ENCODE measurements around the gene UCHL3. TPM values are rescaled to one million over a fixed set of nuclear protein-coding genes. Genes with fewer than 3 reads are reported as not detected.

Gene UCHL3
- total and polyA plus RNA-seq, 2 experiments from 2014 or later = 42.8 to 116 TPM

- Histone ChIP-seq H3K36me3 (ENCODE audit: low read depth) (0 out of 2 replicates have a peak, but pooled peaks cover 4% of the 10 kb centered on the region), H2AFZ (no peak overlapping the region), H4K20me1 (ENCODE audit: insufficient read depth) (no peaks in the 10 kb centered on the region), H3F3A (ENCODE audit: insufficient read depth) (peaks cover 28% of the 10 kb centered on the region), H3K4me1 (ENCODE audit: insufficient read depth) (peaks cover 42% of the 10 kb centered on the region), H3K4me2 (ENCODE audit: unreplicated experiment) (peak overlapping the region; percentile 80), H3K79me2 (ENCODE audit: insufficient read depth) (peaks cover 17% of the 10 kb centered on the region), H3K27ac (peak overlapping the region; percentile 36), H3K9me3 (ENCODE audit: low read depth) (no peaks in the 10 kb centered on the region), H3K9ac (no peak overlapping the region), H3K4me3 (peak overlapping the region; percentile 56), H3K9me2 (ENCODE audit: insufficient read depth) (no peaks in the 10 kb centered on the region), H3K27me3 (replicated peaks; ENCODE audit: insufficient read depth) (no peaks in the 10 kb centered on the region)
- 0% methylated on average over 2 of the region's 2 CpGs for whole genome bisulfite sequencing, 2 experiments (ENCODE audit: low coverage in 1 of 2, low lambda C conversion rate in 2 of 2, missing lambda C conversion rate in 2 of 2)
- peak; percentile 50; the same call in 1 of the 2 replicates for TF ChIP-seq EZH2phosphoT487 (IDR thresholded peaks at IDR 0.05; ENCODE audit: insufficient read depth, low read depth)
- no peak for TF ChIP-seq EZH2 (IDR thresholded peaks at IDR 0.05; ENCODE audit: insufficient read depth, poor library complexity, severe bottlenecking)
- in situ Hi-C loops (cut with MboI) = no loop called here
- DNase-seq = peak; percentile 72
Measured at GRCh38 chr13:75621147-75621546, 71.6 kb downstream of the UCHL3 start.

DNA sequence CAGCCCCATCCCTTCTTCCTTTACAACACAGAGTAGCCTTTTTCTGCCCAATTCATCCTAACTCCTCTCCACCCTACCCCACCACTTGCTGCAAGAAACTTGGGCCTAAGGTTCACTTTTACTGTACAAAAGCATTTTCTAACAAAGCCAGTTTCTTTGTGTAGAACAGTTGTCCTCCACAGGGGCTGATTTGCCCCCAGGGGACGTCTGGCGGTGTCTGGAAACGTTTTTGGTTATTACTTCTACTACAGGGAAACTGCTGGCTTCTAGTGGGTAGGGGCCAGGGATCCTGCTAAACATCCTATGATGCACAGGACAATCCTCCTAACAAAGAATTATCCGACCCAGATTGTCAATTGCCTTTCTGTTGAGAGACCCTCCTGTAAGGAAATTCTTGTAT, 79.2 kb downstream of the UCHL3 start:
- H3K27me3 ChIP-seq (replicated peaks; ENCODE audit: insufficient read depth) = no peaks in the 10 kb centered on the region
- H3K27ac ChIP-seq = no peak overlapping the region
- no peak for TF ChIP-seq EZH2phosphoT487 (IDR thresholded peaks at IDR 0.05; ENCODE audit: insufficient read depth, low read depth)
- TF ChIP-seq EZH2 (IDR thresholded peaks at IDR 0.05; ENCODE audit: insufficient read depth, poor library complexity, severe bottlenecking) = no peak
- H3K79me2 ChIP-seq (ENCODE audit: insufficient read depth) = peaks cover 65% of the 10 kb centered on the region
- in situ Hi-C loops (cut with MboI) = no loop called here
- DNase-seq = no peak
- H3K9me2 ChIP-seq (ENCODE audit: insufficient read depth) = no peaks in the 10 kb centered on the region
- H3K4me3 ChIP-seq = no peak overlapping the region
- peaks cover 20% of the 10 kb centered on the region for H3K4me1 ChIP-seq (ENCODE audit: insufficient read depth)
- peaks cover 8% of the 10 kb centered on the region for H3K36me3 ChIP-seq (ENCODE audit: low read depth)
- WGBS, 2 experiments (ENCODE audit: low coverage in 1 of 2, low lambda C conversion rate in 2 of 2, missing lambda C conversion rate in 2 of 2) = 86 to 88% methylated on average over 4 of the region's 4 CpGs
- no peak overlapping the region for H2AFZ ChIP-seq
- H3K4me2 ChIP-seq (ENCODE audit: unreplicated experiment) = no peak overlapping the region
- H3K9ac ChIP-seq = no peak overlapping the region
- no peaks in the 10 kb centered on the region for H4K20me1 ChIP-seq (ENCODE audit: insufficient read depth)
- peaks cover 24% of the 10 kb centered on the region for H3F3A ChIP-seq (ENCODE audit: insufficient read depth)
- H3K9me3 ChIP-seq (ENCODE audit: low read depth) = no peaks in the 10 kb centered on the region

GRCh38 chr13:75633285-75633684, 83.7 kb downstream of the UCHL3 start:
- peak; percentile 92 for DNase-seq
- peaks cover 69% of the 10 kb centered on the region for H3K79me2 ChIP-seq (ENCODE audit: insufficient read depth)
- H3K9me3 ChIP-seq (ENCODE audit: low read depth) = no peaks in the 10 kb centered on the region
- in situ Hi-C loops (cut with MboI) = no loop called here
- H3K27me3 ChIP-seq (replicated peaks; ENCODE audit: insufficient read depth) = no peaks in the 10 kb centered on the region
- no peaks in the 10 kb centered on the region for H4K20me1 ChIP-seq (ENCODE audit: insufficient read depth)
- peak overlapping the region; percentile 71 for H3K27ac ChIP-seq
- peaks cover 20% of the 10 kb centered on the region for H3K4me1 ChIP-seq (ENCODE audit: insufficient read depth)
- peaks cover 2% of the 10 kb centered on the region; the same call in 1 of the 2 replicates for H3K36me3 ChIP-seq (ENCODE audit: low read depth)
- 0 out of 2 replicates have a peak overlapping the region, but pooled peaks have one; percentile 25 for H3K4me3 ChIP-seq
- no peak overlapping the region for H2AFZ ChIP-seq
- WGBS, 2 experiments (ENCODE audit: low coverage in 1 of 2, low lambda C conversion rate in 2 of 2, missing lambda C conversion rate in 2 of 2) = 0% methylated on average over 2 of the region's 2 CpGs
- TF ChIP-seq EZH2phosphoT487 (IDR thresholded peaks at IDR 0.05; ENCODE audit: insufficient read depth, low read depth) (no peak), EZH2 (IDR thresholded peaks at IDR 0.05; ENCODE audit: insufficient read depth, poor library complexity, severe bottlenecking) (no peak)
- no peak overlapping the region for H3K9ac ChIP-seq
- H3F3A ChIP-seq (ENCODE audit: insufficient read depth) = peaks cover 49% of the 10 kb centered on the region
- H3K9me2 ChIP-seq (ENCODE audit: insufficient read depth) = no peaks in the 10 kb centered on the region
- H3K4me2 ChIP-seq (ENCODE audit: unreplicated experiment) = peak overlapping the region; percentile 55

DNA sequence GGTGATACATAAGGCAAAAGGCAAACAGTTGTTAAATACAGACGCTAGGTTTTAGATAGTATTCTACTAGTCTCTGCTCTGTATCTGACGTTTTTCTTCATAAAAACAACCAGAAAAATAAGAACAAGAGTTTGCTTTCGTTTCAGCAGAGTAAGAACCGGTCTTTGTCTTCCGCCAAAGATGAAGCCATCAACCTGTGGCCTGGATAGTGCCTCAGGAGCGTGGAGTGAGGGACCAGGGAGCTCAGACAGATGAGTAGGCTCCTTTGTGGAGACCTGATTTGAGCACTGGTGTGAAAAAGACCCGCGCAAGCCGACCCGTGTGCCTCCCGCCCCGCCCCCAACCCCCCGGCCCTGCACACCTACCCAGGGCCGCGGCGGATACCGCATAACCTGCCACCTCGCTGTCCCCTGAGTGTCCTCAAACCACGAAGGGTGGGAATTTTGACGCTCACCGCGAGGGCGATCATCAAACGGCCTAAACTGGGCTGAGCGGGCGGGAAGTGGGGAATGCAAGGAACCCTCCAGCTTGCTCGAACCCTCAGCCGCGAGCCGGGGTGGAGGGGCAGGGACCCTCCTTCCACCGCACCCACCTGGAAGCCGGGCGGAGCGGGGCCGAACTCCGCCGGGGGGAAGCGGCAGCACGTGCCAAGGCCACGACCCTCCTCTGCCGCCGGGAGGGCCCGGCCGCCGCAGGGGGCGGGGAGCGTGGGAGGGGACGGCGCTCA, 85.7 kb downstream of the UCHL3 start:
- peaks cover 71% of the 10 kb centered on the region for H3K79me2 ChIP-seq (ENCODE audit: insufficient read depth)
- peak overlapping the region; percentile 71 for H3K27ac ChIP-seq
- no peaks in the 10 kb centered on the region for H3K9me3 ChIP-seq (ENCODE audit: low read depth)
- H3K9ac ChIP-seq = peak overlapping the region; percentile 68
- peak overlapping the region; percentile 84 for H3K4me3 ChIP-seq
- H2AFZ ChIP-seq = peak overlapping the region; percentile 76
- H3F3A ChIP-seq (ENCODE audit: insufficient read depth) = peaks cover 49% of the 10 kb centered on the region
- H3K4me1 ChIP-seq (ENCODE audit: insufficient read depth) = peaks cover 34% of the 10 kb centered on the region
- in situ Hi-C loops (cut with MboI) = no loop called here
- no peaks in the 10 kb centered on the region for H3K9me2 ChIP-seq (ENCODE audit: insufficient read depth)
- H3K36me3 ChIP-seq (ENCODE audit: low read depth) = peaks cover 7% of the 10 kb centered on the region; the same call in 1 of the 2 replicates
- H3K4me2 ChIP-seq (ENCODE audit: unreplicated experiment) = peak overlapping the region; percentile 79
- H3K27me3 ChIP-seq (replicated peaks; ENCODE audit: insufficient read depth) = no peaks in the 10 kb centered on the region
- peak; percentile 60 for DNase-seq
- 6 to 11% methylated on average over 38 to 46 of the region's 49 CpGs for WGBS, 2 experiments (ENCODE audit: low coverage in 1 of 2, low lambda C conversion rate in 2 of 2, missing lambda C conversion rate in 2 of 2)
- H4K20me1 ChIP-seq (ENCODE audit: insufficient read depth) = peaks cover 7% of the 10 kb centered on the region; the same call in 1 of the 2 replicates
- no peak for TF ChIP-seq EZH2phosphoT487 (IDR thresholded peaks at IDR 0.05; ENCODE audit: insufficient read depth, low read depth)
- TF ChIP-seq EZH2 (IDR thresholded peaks at IDR 0.05; ENCODE audit: insufficient read depth, poor library complexity, severe bottlenecking) = no peak
